K562 (cell line): ENCODE results near the gene MMAB. TPM values are rescaled to one million over a fixed set of nuclear protein-coding genes. Genes with fewer than 3 reads are reported as not detected.

ENCODE experiments used
- ATAC-seq: fragments of 200-7000 bp; cut with Tn5 transposase; 3 replicates; pipeline ENCODE4 v1.9.1; 2020; ENCODE audit warnings: moderate library complexity
- BruUV-seq: library from RNA; stranded (reverse); fragments of 400-500 nt; replicated peaks from 2 replicates; lab custom pipeline; 2021; lab: Mats Ljungman, UMichigan
- CTCF ChIA-PET: fragments of 300-600 bp; formaldehyde crosslinking; extraction: SDS; loops from one replicate; lab custom pipeline; 2021; ENCODE audit warnings: low intra/inter-chr PET ratio; lab: Yijun Ruan, JAX
- POLR2A ChIA-PET: fragments of 300-600, 350-650 bp; sonication (Branson Sonifier 250); formaldehyde crosslinking; extraction: SDS; loops from one replicate; lab custom pipeline; 2021; ENCODE audit warnings: antibody characterized with exemption, inconsistent platforms; lab: Yijun Ruan, JAX
- DNase-seq, 4 experiments: peaks; one replicate each; pipeline versions ENCODE4 v3.0.0 to v3.0.0-alpha.2; 2011 to 2018; ENCODE audit warnings: low spot score in 3 of 4, mixed read lengths in 3 of 4; ENCODE audit errors: extremely low read depth in 1 of 4
- FAIRE-seq: peaks from 2 replicates; lab custom pipeline; 2011; peaks lifted over from hg19 to GRCh38; lab: Jason Lieb, UNC
- H2AFZ ChIP-seq: 2 replicates; pipeline ENCODE4 v1.6.0; 2011; ENCODE audit warnings: low read depth, low read length, control low read depth, inconsistent platforms
- H3K27ac ChIP-seq: fragments of 200-600 bp; 3 replicates; pipeline ENCODE4 v1.8.0; 2011; ENCODE audit warnings: low read depth, mild to moderate bottlenecking, control low read depth, inconsistent platforms, low read length, moderate library complexity, mixed read lengths; ENCODE audit errors: extremely low read depth
- H3K27me3 ChIP-seq, 2 experiments: fragments of 300-600 bp in 1 of 2; 2 replicates in 1 of 2; 3 replicates in 1 of 2; pipeline versions ENCODE4 v1.6.0 to v1.8.0; 2011; ENCODE audit warnings: inconsistent platforms in 2 of 2, low read length in 2 of 2, mild to moderate bottlenecking in 1 of 2, mixed read lengths in 1 of 2, moderate library complexity in 1 of 2; ENCODE audit not compliant: control insufficient read depth in 2 of 2, insufficient read depth in 2 of 2
- H3K36me3 ChIP-seq: fragments of 300-600 bp; 3 replicates; pipeline ENCODE4 v1.8.0; 2011; ENCODE audit warnings: mild to moderate bottlenecking, low read length, inconsistent platforms; ENCODE audit not compliant: control insufficient read depth, insufficient read depth
- H3K4me1 ChIP-seq, 2 experiments: fragments of 200-600 bp in 1 of 2; replicated peaks in 1 of 2; 2 replicates in 1 of 2; 3 replicates in 1 of 2; pipeline versions ENCODE4 v1.5.1 to v1.8.0; 2011; ENCODE audit warnings: inconsistent platforms in 2 of 2, low read length in 2 of 2, mild to moderate bottlenecking in 1 of 2, mixed read lengths in 1 of 2, moderate library complexity in 1 of 2; ENCODE audit not compliant: control insufficient read depth in 2 of 2, insufficient read depth in 2 of 2
- H3K4me2 ChIP-seq: 2 replicates; pipeline ENCODE4 v1.6.1; 2011; ENCODE audit warnings: low read length, control low read depth, inconsistent platforms, mixed read lengths; ENCODE audit not compliant: insufficient read depth
- H3K4me3 ChIP-seq: fragments of 200-600 bp; sonication (generic), shearing (Covaris generic); 2 replicates; pipeline ENCODE4 v1.5.1; 2016; ENCODE audit warnings: control low read depth, inconsistent platforms
- H3K79me2 ChIP-seq: fragments of 200-600 bp; 3 replicates; pipeline ENCODE4 v1.8.0; 2011; ENCODE audit warnings: low read length, inconsistent platforms; ENCODE audit not compliant: control insufficient read depth, insufficient read depth
- H3K9ac ChIP-seq, 2 experiments: 2 replicates each; pipeline versions ENCODE4 v1.6.0 to v1.6.1; 2011; ENCODE audit warnings: low read depth in 2 of 2, low read length in 2 of 2, control low read depth in 1 of 2, inconsistent platforms in 1 of 2, mild to moderate bottlenecking in 1 of 2, mixed read lengths in 1 of 2; ENCODE audit not compliant: insufficient read depth in 1 of 2
- H3K9me1 ChIP-seq: one replicate; pipeline ENCODE4 v1.6.0; 2011; ENCODE audit warnings: inconsistent platforms, mild to moderate bottlenecking, low read length, moderate library complexity; ENCODE audit not compliant: control insufficient read depth, insufficient read depth
- H3K9me3 ChIP-seq: replicated peaks from 2 replicates; pipeline ENCODE4 v1.5.1; 2011; ENCODE audit warnings: low read depth, low read length, inconsistent platforms; ENCODE audit not compliant: control insufficient read depth, insufficient read depth
- H4K20me1 ChIP-seq: replicated peaks from 2 replicates; pipeline ENCODE4 v1.6.1; 2011; ENCODE audit warnings: low read length, inconsistent platforms, mixed read lengths; ENCODE audit not compliant: control insufficient read depth, insufficient read depth
- ELF1 ChIP-seq: fragments of 200-800 bp; sonication (Bioruptor generic); IDR thresholded peaks from 2 replicates; pipeline ENCODE4 v1.6.1; 2016; ENCODE audit warnings: missing genetic modification characterization, missing compliant biosample characterization
- MCM7 ChIP-seq, 2 experiments: fragments of 450-650 bp; IDR thresholded peaks; 2 replicates each; pipeline ENCODE4 v1.6.1; 2016 to 2018
- NFXL1 ChIP-seq: fragments of 450-650 bp; formaldehyde crosslinking; IDR thresholded peaks from 2 replicates; pipeline ENCODE4 v1.4.0; 2021; ENCODE audit warnings: mild to moderate bottlenecking
- TRIM24 ChIP-seq, 2 experiments: fragments of 450-650 bp; IDR thresholded peaks; 2 replicates each; pipeline ENCODE4 v1.6.1; 2016
- ZBTB7A ChIP-seq: IDR thresholded peaks from 2 replicates; pipeline ENCODE4 v1.6.1; 2011; ENCODE audit warnings: low read depth, mild to moderate bottlenecking, low read length, moderate library complexity, borderline replicate concordance; ENCODE audit not compliant: control insufficient read depth
- ZNF316 ChIP-seq: fragments of 450-650 bp; IDR thresholded peaks from 2 replicates; pipeline ENCODE4 v1.6.1; 2016
- WGBS: fragments of 100-300 bp; shearing (Covaris generic); methylation state at CpG from one replicate; pipeline ENCODE4 v1.1.6; 2016; ENCODE audit warnings: low coverage, mixed read lengths; ENCODE audit not compliant: insufficient coverage; ENCODE audit errors: missing lambda C conversion rate; 5-methylcytosine and 5-hydroxymethylcytosine counted together
- in situ Hi-C: fragments of 300-500 bp; cut with MboI; formaldehyde crosslinking; loops from 4 replicates; pipeline ENCODE4 v1.15.0; 2018; ENCODE audit warnings: inconsistent platforms, mixed read lengths
- intact Hi-C: fragments of 100-400 bp; cut with micrococcal nuclease; formaldehyde crosslinking; loops from 2 replicates; pipeline ENCODE4 v1.14.2; 2022
- polyA plus RNA-seq, 8 experiments: library from polyadenylated mRNA; depleted of rRNA in 4 of 8; stranded (reverse) in 5 of 8; unstranded in 3 of 8; fragments of >200 nt; fragmentation: Nextera tagmentation in 2 of 8; fragmentation: Illumina TruSeq in 1 of 8; extraction: Ambion mirVana in 2 of 8; extraction: Trizol in 1 of 8; gene quantifications; 2 replicates each; pipeline versions ENCODE4 v1.2.1 to v1.2.3, GENCODE V29; 2011 to 2014; ENCODE audit warnings: inconsistent platforms in 1 of 8, missing spikeins in 1 of 8
- total RNA-seq, 7 experiments: library from RNA; depleted of rRNA in 6 of 7; stranded (reverse); fragments of >200 nt in 6 of 7; fragmentation: Illumina TruSeq in 2 of 7; extraction: Trizol in 2 of 7; gene quantifications; 2 replicates each; pipeline versions ENCODE4 v1.2.1 to v1.2.3, GENCODE V29; 2011 to 2021; ENCODE audit warnings: low replicate concordance in 1 of 7
- TF ChIP-seq, protein P1 (sequence below), 2 experiments: fragments of 450-650 bp in 1 of 2; sonication (generic) in 1 of 2; formaldehyde crosslinking; conservative IDR thresholded peaks; 2 replicates each; pipeline versions ENCODE4 v1.4.0 to v1.8.1; 2020 to 2022; ENCODE audit warnings: mild to moderate bottlenecking in 1 of 2, missing genetic modification reagents in 1 of 2
- TF ChIP-seq, protein P2 (sequence below): fragments of 450-650 bp; IDR thresholded peaks from 2 replicates; pipeline ENCODE4 v1.7.0; 2016; ENCODE audit warnings: borderline replicate concordance
- TF ChIP-seq, protein P3 (sequence below), 3 experiments: IDR thresholded peaks in 2 of 3; conservative IDR thresholded peaks in 1 of 3; 2 replicates each; pipeline ENCODE4 v1.5.1; 2011 to 2012; ENCODE audit warnings: low read length in 3 of 3, mild to moderate bottlenecking in 3 of 3, control low read depth in 2 of 3, improper control_type of control experiment in 1 of 3, inconsistent platforms in 1 of 3, low read depth in 1 of 3, mixed read lengths in 1 of 3, moderate library complexity in 1 of 3; ENCODE audit not compliant: insufficient read depth in 2 of 3

MMAB gene
- total and polyA plus RNA-seq, 9 of the 15 experiments (the other 6 are each of a cell fraction or from before 2014, with no cell fraction given): 9.5 to 76.1 (median 46.2) TPM

- ChIA-PET POLR2A (interaction anchor here (1.6 to 3.0 kb wide), 2 partner anchors 11 to 13 kb away, joined by 7 to 9 read pairs; no protein-coding TSS in a partner anchor), CTCF (no interaction called here)
- no peaks in the 10 kb centered on the region for H3K27me3 ChIP-seq
- no peak overlapping the region for H2AFZ ChIP-seq
- H3K27ac ChIP-seq: no peak overlapping the region
- no peak overlapping the region for H3K4me2 ChIP-seq
- in situ Hi-C loops (no loop called here), intact Hi-C loops (no loop called here)
- ATAC-seq (no peak), FAIRE-seq (peak; percentile 71), DNase-seq (no peak)
- peaks cover 79% of the 10 kb centered on the region for H3K36me3 ChIP-seq
- TF ChIP-seq MCM7 (IDR thresholded peaks at IDR 0.05): no peak
- no peak for TF ChIP-seq TRIM24 (IDR thresholded peaks at IDR 0.05)
- TF ChIP-seq, protein P1, sequence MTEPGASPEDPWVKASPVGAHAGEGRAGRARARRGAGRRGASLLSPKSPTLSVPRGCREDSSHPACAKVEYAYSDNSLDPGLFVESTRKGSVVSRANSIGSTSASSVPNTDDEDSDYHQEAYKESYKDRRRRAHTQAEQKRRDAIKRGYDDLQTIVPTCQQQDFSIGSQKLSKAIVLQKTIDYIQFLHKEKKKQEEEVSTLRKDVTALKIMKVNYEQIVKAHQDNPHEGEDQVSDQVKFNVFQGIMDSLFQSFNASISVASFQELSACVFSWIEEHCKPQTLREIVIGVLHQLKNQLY (CRISPR knock-in tag; conservative IDR thresholded peaks at IDR 0.05): no peak
- TF ChIP-seq ZNF316: 0 out of 2 replicates have a peak, but pooled peaks have one; percentile 13
- no peak for TF ChIP-seq NFXL1 (CRISPR knock-in tag)
- H3K9ac ChIP-seq: no peak overlapping the region
- H3K9me1 ChIP-seq: no peaks in the 10 kb centered on the region
- H3K4me1 ChIP-seq: peaks cover 0 to 3% of the 10 kb centered on the region in 2 experiments; a peak in 1 of 5 replicates
- WGBS: 81% methylated on average over 2 of the region's 2 CpGs
- no peaks in the 10 kb centered on the region; the same call in 1 of the 2 replicates for H4K20me1 ChIP-seq
- no peaks in the 10 kb centered on the region for H3K9me3 ChIP-seq
- no TSS peak for BruUV-seq
- H3K79me2 ChIP-seq: no peaks in the 10 kb centered on the region
- H3K4me3 ChIP-seq: no peak overlapping the region
Observed at GRCh38 chr12:109583733-109584132, 10.4 kb upstream of the MMAB start.

DNA sequence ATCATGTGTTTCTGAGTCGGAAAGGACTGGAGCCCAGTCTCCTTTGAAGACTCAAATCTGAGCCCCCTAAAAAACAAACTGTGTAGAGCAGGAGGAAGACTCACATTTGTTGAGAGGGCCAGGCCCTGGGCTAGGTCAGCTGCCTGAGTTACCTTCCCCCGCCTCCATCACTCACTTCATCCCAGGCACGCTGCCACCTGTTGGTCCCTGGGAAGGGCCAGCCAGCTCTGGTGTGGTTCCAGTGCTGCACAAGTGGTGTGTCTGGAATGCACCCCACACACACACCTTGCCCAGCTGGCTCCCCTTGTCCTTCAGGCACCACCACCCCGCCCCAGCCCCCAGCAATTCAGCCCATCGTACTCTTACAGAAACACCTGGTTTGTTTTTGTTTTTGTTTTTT is 9.3 kb upstream of the MMAB start:
- ATAC-seq (peak; percentile 62; the same call in 2 of the 3 replicates), FAIRE-seq (no peak), DNase-seq (peak in 2 of 4 experiments; percentile 13 to 31)
- ChIA-PET POLR2A (interaction anchor here (0.5 to 0.7 kb wide), 2 partner anchors 122 to 225 kb away, joined by 3 to 4 read pairs; no protein-coding TSS in a partner anchor), CTCF (no interaction called here)
- intact Hi-C loops: no loop called here
- WGBS: 94% methylated on average over 4 of the region's 5 CpGs
- H3K4me2 ChIP-seq: no peak overlapping the region
- H3K4me3 ChIP-seq: no peak overlapping the region
- no peak overlapping the region for H3K9ac ChIP-seq
- H3K27ac ChIP-seq: no peak overlapping the region
- H2AFZ ChIP-seq: no peak overlapping the region
- BruUV-seq: no TSS peak
- no peaks in the 10 kb centered on the region for H3K9me1 ChIP-seq
- in situ Hi-C loops: no loop called here
- peaks cover 80% of the 10 kb centered on the region for H3K36me3 ChIP-seq
- H3K9me3 ChIP-seq: no peaks in the 10 kb centered on the region
- no peaks in the 10 kb centered on the region for H3K27me3 ChIP-seq
- H3K79me2 ChIP-seq: no peaks in the 10 kb centered on the region
- H3K4me1 ChIP-seq: peaks cover 0 to 3% of the 10 kb centered on the region in 2 experiments; a peak in 1 of 5 replicates
- H4K20me1 ChIP-seq: no peaks in the 10 kb centered on the region; the same call in 1 of the 2 replicates
- TF ChIP-seq, protein P2, sequence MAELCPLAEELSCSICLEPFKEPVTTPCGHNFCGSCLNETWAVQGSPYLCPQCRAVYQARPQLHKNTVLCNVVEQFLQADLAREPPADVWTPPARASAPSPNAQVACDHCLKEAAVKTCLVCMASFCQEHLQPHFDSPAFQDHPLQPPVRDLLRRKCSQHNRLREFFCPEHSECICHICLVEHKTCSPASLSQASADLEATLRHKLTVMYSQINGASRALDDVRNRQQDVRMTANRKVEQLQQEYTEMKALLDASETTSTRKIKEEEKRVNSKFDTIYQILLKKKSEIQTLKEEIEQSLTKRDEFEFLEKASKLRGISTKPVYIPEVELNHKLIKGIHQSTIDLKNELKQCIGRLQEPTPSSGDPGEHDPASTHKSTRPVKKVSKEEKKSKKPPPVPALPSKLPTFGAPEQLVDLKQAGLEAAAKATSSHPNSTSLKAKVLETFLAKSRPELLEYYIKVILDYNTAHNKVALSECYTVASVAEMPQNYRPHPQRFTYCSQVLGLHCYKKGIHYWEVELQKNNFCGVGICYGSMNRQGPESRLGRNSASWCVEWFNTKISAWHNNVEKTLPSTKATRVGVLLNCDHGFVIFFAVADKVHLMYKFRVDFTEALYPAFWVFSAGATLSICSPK: no peak
- TF ChIP-seq ZBTB7A (no peak), ELF1 (tag) (no peak)
- TF ChIP-seq, protein P3, sequence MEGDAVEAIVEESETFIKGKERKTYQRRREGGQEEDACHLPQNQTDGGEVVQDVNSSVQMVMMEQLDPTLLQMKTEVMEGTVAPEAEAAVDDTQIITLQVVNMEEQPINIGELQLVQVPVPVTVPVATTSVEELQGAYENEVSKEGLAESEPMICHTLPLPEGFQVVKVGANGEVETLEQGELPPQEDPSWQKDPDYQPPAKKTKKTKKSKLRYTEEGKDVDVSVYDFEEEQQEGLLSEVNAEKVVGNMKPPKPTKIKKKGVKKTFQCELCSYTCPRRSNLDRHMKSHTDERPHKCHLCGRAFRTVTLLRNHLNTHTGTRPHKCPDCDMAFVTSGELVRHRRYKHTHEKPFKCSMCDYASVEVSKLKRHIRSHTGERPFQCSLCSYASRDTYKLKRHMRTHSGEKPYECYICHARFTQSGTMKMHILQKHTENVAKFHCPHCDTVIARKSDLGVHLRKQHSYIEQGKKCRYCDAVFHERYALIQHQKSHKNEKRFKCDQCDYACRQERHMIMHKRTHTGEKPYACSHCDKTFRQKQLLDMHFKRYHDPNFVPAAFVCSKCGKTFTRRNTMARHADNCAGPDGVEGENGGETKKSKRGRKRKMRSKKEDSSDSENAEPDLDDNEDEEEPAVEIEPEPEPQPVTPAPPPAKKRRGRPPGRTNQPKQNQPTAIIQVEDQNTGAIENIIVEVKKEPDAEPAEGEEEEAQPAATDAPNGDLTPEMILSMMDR (IDR thresholded peaks at IDR 0.05 in 2 of 3, conservative IDR thresholded peaks at IDR 0.05 in 1 of 3; ENCODE audit: insufficient read depth in 2 of 3, low read depth in 1 of 3, low read length in 3 of 3): 0 out of 6 replicates have a peak, but pooled peaks of 1 of the 3 experiments have one; percentile 4
